Activated CD4-positive, alpha-beta T cell treated with anti-CD3 and anti-CD28 coated beads, Interleukin-2, amount 50 U/mL, for 16 hours (primary cell): ENCODE data around the gene NARF.
A peak's percentile ranks its signal among the peaks of the same experiment; 100 is the strongest.
"Not testable (repeated sequence)": the region's sequence is repeated elsewhere in the genome, so short reads cannot be mapped to it uniquely, and the experiment has no call there.

Experiments used
- DNase-seq: peaks from one replicate; pipeline ENCODE4 v3.0.0-alpha.2; 2020

Gene NARF

GRCh38 chr17:82503728-82504308 lies 45.3 kb downstream of the NARF start:
- no peak for DNase-seq

DNA sequence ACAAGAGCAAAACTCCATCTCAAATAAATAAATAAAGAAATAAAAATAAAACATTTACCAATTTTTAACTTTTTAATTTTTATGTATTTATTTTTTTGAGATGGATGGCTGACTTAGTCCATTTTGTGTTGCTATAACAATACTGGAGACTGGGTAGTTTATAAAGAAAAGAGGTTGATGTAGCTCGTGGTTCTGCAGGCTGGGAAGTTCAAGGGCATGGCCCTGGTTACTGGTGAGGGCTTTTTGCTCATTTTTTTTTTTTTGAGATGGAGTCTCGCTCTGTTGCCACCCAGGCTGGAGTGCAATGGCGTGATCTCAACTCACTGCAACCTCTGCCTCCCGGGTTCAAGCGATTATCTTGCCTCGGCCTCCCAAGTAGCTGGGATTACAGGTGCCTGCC lies 46.8 kb downstream of the NARF start:
- DNase-seq: no peak

DNA sequence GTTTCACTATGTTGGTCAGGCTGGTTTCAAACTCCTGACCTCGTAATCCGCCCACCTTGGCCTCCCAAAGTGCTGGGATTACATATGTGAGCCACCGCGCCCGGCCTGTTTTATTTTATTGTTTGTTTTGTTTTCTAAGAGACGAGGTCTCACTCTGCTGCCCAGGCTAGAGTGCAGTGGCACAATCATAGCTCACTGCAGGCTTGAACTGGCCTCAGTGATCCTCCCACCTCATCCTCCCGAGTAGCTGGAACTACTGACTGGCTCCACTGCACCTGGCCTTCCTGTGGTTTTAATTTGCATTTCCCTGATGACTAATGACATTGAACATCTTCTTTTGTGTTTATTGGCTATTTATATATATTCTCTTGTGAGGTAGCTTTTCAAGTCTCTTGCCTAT lies 47.9 kb downstream of the NARF start:
- peak; percentile 52 for DNase-seq

DNA sequence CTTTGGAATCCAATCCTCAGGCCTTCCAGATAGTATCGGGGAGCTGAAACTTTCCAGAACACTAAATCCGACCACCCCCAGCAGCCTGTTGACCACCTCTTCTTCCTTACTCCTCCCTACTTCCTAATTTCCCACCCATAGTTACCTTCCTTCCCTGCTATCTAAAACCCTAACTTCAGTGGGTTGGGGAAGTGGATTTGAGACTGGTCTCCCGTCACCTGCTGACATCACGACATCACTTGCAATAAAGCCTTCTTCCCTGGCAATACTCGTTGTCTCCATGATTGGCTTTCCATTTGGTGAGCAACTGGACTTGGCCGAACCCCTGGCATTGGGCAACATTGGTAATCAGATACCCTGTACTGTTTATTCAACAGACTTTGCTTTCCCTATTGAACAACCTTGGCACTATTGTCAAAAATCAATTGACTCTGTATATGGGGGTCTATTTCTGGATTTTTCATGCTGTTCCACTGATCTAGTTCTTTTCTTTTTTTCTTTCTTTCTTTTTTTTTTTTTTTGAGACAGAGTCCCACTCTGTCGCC lies 49.2 kb downstream of the NARF start:
- DNase-seq: no peak

DNA sequence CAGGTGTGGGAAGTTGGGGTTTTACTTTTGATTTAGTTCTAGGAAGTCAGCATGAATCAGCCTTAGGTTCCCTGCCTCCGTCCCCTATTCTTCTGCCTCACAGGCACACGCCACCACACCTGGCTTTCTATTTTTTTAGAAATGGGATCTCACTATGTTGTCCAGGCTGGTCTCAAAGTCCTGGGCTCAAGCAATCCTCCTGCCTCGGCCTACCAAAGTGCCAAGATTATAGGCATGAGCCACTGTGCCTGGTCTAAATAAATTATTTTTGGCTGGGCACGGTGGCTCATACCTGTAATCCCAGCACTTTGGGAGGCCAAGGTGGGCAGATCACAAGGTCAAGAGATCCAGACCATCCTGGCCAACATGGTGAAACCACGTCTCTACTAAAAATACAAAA lies 53.1 kb downstream of the NARF start:
- DNase-seq: not testable (repeated sequence)

GRCh38 chr17:82513864-82514263 lies 55.3 kb downstream of the NARF start:
- not testable (repeated sequence) for DNase-seq

DNA sequence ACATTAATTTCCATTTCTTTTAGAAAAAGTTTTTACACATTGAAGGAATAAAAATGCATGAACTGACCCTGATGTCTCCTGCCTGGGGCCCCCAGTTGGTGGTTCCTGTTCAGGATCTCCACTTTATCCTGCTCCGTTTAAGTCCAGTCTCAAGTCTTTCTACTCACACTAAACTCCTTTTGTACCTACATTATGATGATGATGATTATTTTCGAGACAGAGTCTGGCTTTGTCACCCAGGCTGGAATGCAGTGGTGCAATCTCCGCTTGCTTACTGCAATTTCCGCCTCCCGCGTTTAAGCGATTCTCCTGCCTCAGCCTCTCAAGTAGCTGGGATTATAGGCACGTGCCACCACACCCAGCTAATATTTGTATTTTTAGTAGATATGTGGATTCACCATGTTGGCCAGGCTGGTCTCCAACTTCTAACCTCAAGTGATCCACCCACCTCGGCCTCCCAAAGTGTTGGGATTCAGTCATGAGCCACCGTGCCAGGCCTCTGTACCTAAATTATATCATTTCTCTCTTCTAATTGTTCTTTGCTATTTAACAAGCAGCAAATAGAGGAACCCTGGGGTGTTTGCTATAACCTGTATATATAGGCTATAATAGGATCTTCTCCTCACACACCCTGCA lies 58.8 kb downstream of the NARF start:
- DNase-seq: no peak

DNA sequence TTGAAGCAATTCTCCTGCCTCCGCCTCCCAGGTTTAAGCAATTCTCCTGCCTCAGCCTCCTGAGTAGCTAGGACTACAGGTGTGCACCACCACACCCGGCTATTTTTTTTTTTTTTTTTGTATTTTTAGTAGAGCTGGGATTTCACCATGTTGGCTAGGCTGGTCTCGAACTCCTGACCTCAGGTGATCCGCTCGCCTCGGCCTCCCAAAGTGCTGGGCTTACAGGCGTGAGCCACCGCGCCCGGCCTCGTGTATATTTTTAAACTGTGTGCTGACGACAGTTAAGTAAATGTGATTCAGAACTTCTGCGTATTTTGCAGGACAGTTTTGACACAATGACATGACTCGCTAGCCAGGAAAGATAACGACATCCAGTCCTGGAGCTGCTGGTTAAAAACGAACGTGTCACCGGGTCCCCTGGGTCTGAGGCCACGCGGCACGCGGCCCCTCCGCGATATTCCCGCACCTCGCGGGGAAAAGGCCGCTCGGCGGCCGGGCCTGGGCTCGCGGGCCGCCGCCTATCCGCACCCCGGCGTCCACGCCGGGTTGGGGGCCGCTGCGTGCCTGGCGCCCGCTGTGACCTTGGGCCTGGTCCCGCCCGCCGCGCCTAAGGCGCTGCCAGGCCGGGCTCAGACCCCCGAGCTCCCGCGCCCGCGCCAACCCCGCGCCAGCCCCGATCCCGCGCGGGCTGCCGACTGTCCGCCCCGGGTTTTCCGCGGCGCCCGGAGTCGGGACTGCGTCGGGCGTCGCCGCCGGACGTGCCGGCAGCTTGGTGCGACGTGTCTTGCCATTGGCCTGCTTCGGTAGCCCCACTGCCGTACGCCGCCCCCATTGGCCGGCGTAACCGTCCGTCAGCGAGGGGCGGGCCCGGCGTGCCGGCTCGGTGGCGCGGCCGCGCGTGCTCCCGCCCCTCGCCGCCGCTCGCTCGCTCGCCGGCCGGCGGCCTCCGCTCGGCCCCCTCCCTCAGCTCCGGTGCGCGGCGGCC lies 60.6 kb downstream of the NARF start, which contains the start of gene FOXK2:
FOXK2 (plus strand) TSS at position 907 of the 985 bp plus-strand sequence. CDS start 157 bp downstream, outside the sequence.
- peak; percentile 95 for DNase-seq

GRCh38 chr17:82519971-82520903 lies 61.7 kb downstream of the NARF start:
- peak; percentile 40 for DNase-seq

- DNase-seq: no peak
Observed at GRCh38 chr17:82524540-82524939, 66.0 kb downstream of the NARF start.

- DNase-seq: no peak
Observed at GRCh38 chr17:82525712-82526111, 67.2 kb downstream of the NARF start.

DNA sequence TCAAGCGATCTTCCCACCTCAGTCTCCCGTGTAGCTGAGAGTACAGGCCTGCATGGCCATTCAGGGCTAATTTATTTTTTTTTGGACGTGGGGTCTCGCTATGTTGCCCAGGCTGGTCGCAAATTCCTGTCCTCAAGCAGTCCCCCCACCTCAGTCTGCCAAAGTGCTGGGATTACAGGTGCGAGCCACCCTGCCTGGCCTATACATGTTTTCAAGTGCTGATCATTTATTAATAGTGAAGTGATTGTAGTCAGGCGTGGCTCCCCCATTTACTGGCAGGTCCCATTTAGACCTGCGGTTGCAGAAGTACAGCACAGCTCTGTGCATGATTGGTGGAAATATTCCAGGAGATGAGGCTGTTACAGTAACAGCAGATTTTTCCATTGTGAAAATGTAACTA lies 69.4 kb downstream of the NARF start:
- DNase-seq: no peak

- no peak for DNase-seq
Observed at GRCh38 chr17:82528484-82529265, 70.1 kb downstream of the NARF start.

GRCh38 chr17:82529914-82530300 lies 71.4 kb downstream of the NARF start:
- no peak for DNase-seq

DNA sequence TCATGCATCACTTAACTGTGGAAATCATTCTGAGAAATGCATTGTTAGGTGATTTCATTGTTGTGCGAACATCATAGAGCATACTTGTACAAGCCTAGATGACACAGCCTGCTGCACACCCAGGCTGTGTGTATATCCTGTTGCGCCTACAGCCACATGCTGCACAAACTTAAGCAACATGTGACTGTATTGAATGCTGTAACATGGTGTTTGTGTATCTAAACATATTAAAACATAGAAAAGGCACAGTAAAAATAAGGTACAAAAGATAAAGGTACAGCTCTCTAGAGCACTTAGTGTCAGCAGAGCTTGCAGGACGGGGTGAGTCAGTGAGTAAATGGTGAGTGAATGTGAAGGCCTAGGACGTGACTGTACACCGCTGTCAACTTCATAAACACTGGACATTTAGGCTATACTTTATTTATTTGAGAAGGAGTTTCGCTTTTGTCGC lies 72.9 kb downstream of the NARF start:
- DNase-seq: no peak

DNA sequence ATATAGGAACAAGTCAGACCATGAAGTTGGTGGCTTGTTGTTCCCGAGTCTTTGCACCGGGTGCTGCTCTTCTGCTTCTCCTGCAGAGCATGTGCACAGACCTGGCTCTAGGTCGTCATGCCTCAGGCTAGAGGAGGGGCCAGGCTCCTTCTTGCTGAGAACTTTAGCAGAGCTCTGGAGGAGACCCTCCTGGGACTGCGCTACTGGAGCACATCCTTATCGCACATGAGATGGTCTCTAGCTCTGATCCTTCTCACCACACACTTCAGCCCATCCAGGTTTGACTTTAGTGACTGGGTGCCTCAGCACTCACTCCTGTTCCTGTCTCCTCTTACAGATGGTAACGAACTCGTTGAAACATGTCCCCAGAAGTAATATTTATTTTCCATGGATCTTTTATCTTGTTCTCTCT lies 75.9 kb downstream of the NARF start:
- no peak for DNase-seq

DNA sequence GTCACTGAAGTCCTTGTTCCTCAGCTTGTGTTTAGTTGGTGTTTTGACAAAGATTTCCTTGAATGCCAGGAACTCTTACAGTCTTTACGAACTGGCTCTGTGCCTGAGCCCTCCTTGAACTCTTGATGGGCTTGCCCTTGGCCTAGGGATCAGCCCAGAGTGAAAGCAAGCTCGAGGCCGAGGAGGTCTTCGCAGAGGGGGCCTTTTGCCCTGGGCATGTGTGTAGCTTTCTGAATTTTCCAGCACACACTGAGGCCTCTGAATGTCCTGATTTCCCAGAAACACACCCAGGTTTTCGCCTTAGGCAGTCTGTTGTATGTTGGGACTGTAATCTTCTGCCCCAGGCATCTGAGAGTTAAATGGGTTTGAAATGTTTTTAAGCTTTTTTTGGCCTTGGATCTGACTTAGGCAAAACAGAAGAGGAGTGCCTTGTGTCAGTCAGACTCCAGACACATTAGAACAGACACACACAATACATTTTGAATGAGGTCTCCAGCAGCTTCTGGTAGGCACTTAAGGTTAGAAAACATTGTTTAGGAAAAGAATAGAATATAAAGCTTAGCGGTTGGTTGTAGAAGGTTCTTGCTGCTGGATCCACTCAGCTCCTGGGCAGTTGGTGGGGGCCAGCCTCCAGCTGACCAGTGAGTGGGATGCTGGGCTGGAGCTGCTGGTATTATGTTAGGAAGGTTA lies 78.1 kb downstream of the NARF start:
- no peak for DNase-seq

DNA sequence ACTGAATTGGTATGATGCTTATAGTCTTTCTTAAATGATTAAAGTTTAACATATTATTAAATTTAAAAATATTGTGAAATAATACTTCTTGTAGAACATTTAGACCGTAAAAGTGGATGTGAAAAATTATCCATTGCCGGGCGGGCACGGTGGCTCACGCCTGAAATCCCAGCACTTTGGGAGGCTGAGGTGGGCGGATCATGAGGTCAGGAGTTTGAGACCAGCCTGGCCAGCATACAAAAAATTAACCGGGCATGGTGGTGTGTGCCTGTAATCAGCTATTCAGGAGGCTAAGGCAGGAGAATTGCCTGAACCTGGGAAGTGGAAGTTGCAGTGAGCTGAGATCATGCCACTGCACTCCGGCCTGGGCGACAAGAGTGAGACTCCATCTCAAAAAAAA lies 78.7 kb downstream of the NARF start:
- DNase-seq: not testable (repeated sequence)

- DNase-seq: not testable (repeated sequence)
Observed at GRCh38 chr17:82539076-82539475, 80.5 kb downstream of the NARF start.
